ENCODE data around the gene ACKR1. TPM values are rescaled to one million over a fixed set of nuclear protein-coding genes. Genes with fewer than 3 reads are reported as not detected.

Gene ACKR1
- total and polyA plus RNA-seq, 2 donors from 2014 or later, result 3.4 to 142 TPM

GRCh38 chr1:159172614-159173291 lies 31.9 kb upstream of the ACKR1 start:
- Histone ChIP-seq H3K9ac (ENCODE audit: low read length in 3 of 3) (no peak overlapping the region), H3K36me3 (ENCODE audit: control insufficient read depth in 2 of 3, insufficient read depth in 3 of 3, low read length in 3 of 3) (no peaks in the 10 kb centered on the region), H3K4me1 (ENCODE audit: control insufficient read depth in 2 of 3, insufficient read depth in 2 of 3, low read depth in 1 of 3, low read length in 3 of 3) (no peaks in the 10 kb centered on the region), H3K9me3 (ENCODE audit: control insufficient read depth in 2 of 3, insufficient read depth in 1 of 3, low read length in 3 of 3) (no peaks in the 10 kb centered on the region), H3K27me3 (ENCODE audit: control insufficient read depth, insufficient read depth, low read length) (peaks cover 9% of the 10 kb centered on the region), H3K4me3 (ENCODE audit: low read length in 3 of 3) (no peak overlapping the region), H3K27ac (ENCODE audit: low read depth in 2 of 2, low read length in 2 of 2) (no peak overlapping the region)
- FAIRE-seq, result no peak
- TF ChIP-seq CTCF (IDR thresholded peaks at IDR 0.05; ENCODE audit: borderline replicate concordance, extremely low read depth, insufficient read depth), result no peak
- DNase-seq, result peak in 1 of 5 donors; percentile 60
- intact Hi-C loops (cut with DNase I), result no loop called here

GRCh38 chr1:159173320-159173719 lies 31.4 kb upstream of the ACKR1 start:
- no peak overlapping the region for H3K4me3 ChIP-seq (ENCODE audit: low read length in 3 of 3)
- no peaks in the 10 kb centered on the region for H3K36me3 ChIP-seq (ENCODE audit: control insufficient read depth in 2 of 3, insufficient read depth in 3 of 3, low read length in 3 of 3)
- no peaks in the 10 kb centered on the region for H3K4me1 ChIP-seq (ENCODE audit: control insufficient read depth in 2 of 3, insufficient read depth in 2 of 3, low read depth in 1 of 3, low read length in 3 of 3)
- H3K27ac ChIP-seq (ENCODE audit: low read depth in 2 of 2, low read length in 2 of 2), result no peak overlapping the region
- peaks cover 9% of the 10 kb centered on the region for H3K27me3 ChIP-seq (ENCODE audit: control insufficient read depth, insufficient read depth, low read length)
- no peak for TF ChIP-seq CTCF (IDR thresholded peaks at IDR 0.05; ENCODE audit: borderline replicate concordance, extremely low read depth, insufficient read depth)
- no peak for FAIRE-seq
- intact Hi-C loops (cut with DNase I), result no loop called here
- H3K9me3 ChIP-seq (ENCODE audit: control insufficient read depth in 2 of 3, insufficient read depth in 1 of 3, low read length in 3 of 3), result no peaks in the 10 kb centered on the region
- no peak for DNase-seq
- H3K9ac ChIP-seq (ENCODE audit: low read length in 3 of 3), result no peak overlapping the region

GRCh38 chr1:159175571-159175970 lies 29.1 kb upstream of the ACKR1 start:
- Histone ChIP-seq H3K9me3 (ENCODE audit: control insufficient read depth in 2 of 3, insufficient read depth in 1 of 3, low read length in 3 of 3) (no peaks in the 10 kb centered on the region), H3K27me3 (ENCODE audit: control insufficient read depth, insufficient read depth, low read length) (peaks cover 8% of the 10 kb centered on the region), H3K36me3 (ENCODE audit: control insufficient read depth in 2 of 3, insufficient read depth in 3 of 3, low read length in 3 of 3) (no peaks in the 10 kb centered on the region), H3K4me3 (ENCODE audit: low read length in 3 of 3) (no peak overlapping the region), H3K9ac (ENCODE audit: low read length in 3 of 3) (no peak overlapping the region), H3K27ac (ENCODE audit: low read depth in 2 of 2, low read length in 2 of 2) (no peak overlapping the region), H3K4me1 (ENCODE audit: control insufficient read depth in 2 of 3, insufficient read depth in 2 of 3, low read depth in 1 of 3, low read length in 3 of 3) (no peaks in the 10 kb centered on the region)
- FAIRE-seq (no peak), DNase-seq (no peak)
- TF ChIP-seq CTCF (IDR thresholded peaks at IDR 0.05; ENCODE audit: borderline replicate concordance, extremely low read depth, insufficient read depth), result no peak
- intact Hi-C loops (cut with DNase I), result no loop called here

Measured in kidney (tissue), 14 donors.